Activated naive CD4-positive, alpha-beta T cell treated with anti-CD3 and anti-CD28 coated beads for 36 hours (primary cell): ENCODE results near the gene ADGRD2. TPM values are rescaled to one million over a fixed set of nuclear protein-coding genes. Genes with fewer than 3 reads are reported as not detected.

Experiments used
- CTCF ChIA-PET: fragments of 350-600 bp; sonication (Branson Sonifier 250); formaldehyde crosslinking; loops from one replicate; lab custom pipeline; 2021; ENCODE audit warnings: antibody characterized with exemption; lab: Charles Lee
- DNase-seq: peaks from one replicate; pipeline ENCODE4 v3.0.0-alpha.2; 2020
- H3K27ac Mint-ChIP-seq: one replicate; pipeline ENCODE4 v1.8.0; 2021; ENCODE audit warnings: mild to moderate bottlenecking, mixed read lengths
- H3K27me3 Mint-ChIP-seq: one replicate; pipeline ENCODE4 v1.8.0; 2021; ENCODE audit warnings: low read depth, mixed read lengths
- H3K36me3 Mint-ChIP-seq: one replicate; pipeline ENCODE4 v1.8.0; 2021; ENCODE audit warnings: low read depth, mixed read lengths
- H3K4me1 Mint-ChIP-seq: one replicate; pipeline ENCODE4 v1.8.0; 2021; ENCODE audit warnings: low read depth, mixed read lengths
- H3K4me3 Mint-ChIP-seq: one replicate; pipeline ENCODE4 v1.8.0; 2021; ENCODE audit warnings: mild to moderate bottlenecking, moderate library complexity, mixed read lengths
- H3K9me3 Mint-ChIP-seq: one replicate; pipeline ENCODE4 v1.8.0; 2021; ENCODE audit warnings: mixed read lengths
- intact Hi-C: fragments of 100-400 bp; cut with micrococcal nuclease; formaldehyde crosslinking; loops from one replicate; pipeline ENCODE4 v1.15.1; 2023
- total RNA-seq, 2 experiments: library from RNA; stranded (reverse); gene quantifications; one replicate each; pipeline ENCODE4 v1.2.3, GENCODE V29; 2021

Gene ADGRD2
- total RNA-seq, 2 experiments from 2014 or later = not detected

DNA sequence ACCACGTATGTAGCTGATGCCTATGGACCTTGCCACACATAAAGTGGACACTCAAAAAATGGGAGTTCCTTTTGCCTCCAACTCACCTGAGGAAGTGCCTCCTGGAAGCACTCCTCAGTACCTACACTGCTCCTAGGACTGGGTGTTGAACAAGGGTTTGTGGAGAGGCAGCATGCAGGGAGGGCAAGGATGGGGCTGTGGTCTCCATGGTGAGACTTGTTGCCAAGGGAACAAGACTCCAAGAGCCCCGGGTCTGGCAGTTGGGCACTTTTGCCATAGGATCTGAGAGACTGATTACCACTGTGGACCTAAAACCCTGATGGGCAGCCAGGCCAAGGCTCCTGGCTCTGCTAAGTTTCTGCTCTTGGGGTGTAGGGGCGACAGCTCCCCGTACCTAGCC is 63.9 kb downstream of the ADGRD2 start:
- CTCF ChIA-PET = interaction anchor here (1.2 to 1.4 kb wide), 2 partner anchors 14 to 23 kb away, joined by 3 to 5 read pairs; no protein-coding TSS in a partner anchor
- H3K36me3 Mint-ChIP-seq = no peaks in the 10 kb centered on the region
- peaks cover 4% of the 10 kb centered on the region for H3K4me1 Mint-ChIP-seq
- intact Hi-C loops = no loop called here
- DNase-seq = no peak
- H3K27me3 Mint-ChIP-seq = peaks cover 3% of the 10 kb centered on the region
- no peaks in the 10 kb centered on the region for H3K9me3 Mint-ChIP-seq
- no peak overlapping the region for H3K4me3 Mint-ChIP-seq
- no peak overlapping the region for H3K27ac Mint-ChIP-seq

DNA sequence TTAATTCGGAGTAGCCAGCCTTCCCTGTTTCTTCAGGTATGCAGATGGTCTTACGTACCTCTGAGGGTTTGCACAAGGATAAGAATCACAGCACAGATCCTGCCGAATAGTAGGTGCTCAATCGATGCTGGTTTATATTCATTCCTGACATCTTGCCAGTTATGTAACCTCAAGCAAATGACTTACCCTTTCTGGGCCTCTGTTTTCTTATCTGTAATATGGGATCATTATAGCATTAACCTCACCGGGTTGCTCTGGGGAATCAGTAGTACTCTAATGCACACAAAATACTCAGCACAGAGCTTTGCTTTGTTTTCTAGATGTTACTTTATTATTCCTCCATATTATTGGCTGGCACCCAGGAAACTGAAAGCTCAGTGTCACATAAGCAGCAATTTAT is 64.6 kb downstream of the ADGRD2 start:
- Mint-ChIP-seq H3K27me3 (peaks cover 3% of the 10 kb centered on the region), H3K4me3 (no peak overlapping the region), H3K36me3 (no peaks in the 10 kb centered on the region), H3K27ac (no peak overlapping the region), H3K9me3 (no peaks in the 10 kb centered on the region), H3K4me1 (peaks cover 4% of the 10 kb centered on the region)
- intact Hi-C loops = no loop called here
- CTCF ChIA-PET = interaction anchor here (1.4 kb wide), 1 partner anchor 22 kb away, joined by 5 read pairs; no protein-coding TSS in a partner anchor
- no peak for DNase-seq

DNA sequence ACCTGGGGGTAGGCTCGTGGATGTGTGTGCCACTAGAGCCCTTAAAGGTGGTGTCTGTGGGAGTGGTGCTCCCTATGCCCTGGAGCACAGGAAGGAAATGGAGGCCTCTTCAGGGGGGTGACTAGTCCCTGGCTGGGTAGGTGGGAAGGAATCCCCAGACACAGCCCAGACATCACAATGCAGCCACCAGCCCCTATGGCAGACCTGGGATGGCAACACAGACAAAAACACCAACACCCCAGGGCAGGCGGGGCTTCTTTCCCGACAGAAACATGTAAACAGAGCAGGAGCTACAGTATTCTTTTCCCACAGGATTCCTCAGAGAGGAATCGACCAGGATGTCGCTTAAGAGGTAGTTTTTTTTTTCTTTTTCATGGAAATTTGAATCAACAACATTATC is 67.3 kb downstream of the ADGRD2 start:
- peaks cover 4% of the 10 kb centered on the region for H3K27me3 Mint-ChIP-seq
- no peaks in the 10 kb centered on the region for H3K9me3 Mint-ChIP-seq
- no peak overlapping the region for H3K4me3 Mint-ChIP-seq
- intact Hi-C loops = no loop called here
- DNase-seq = no peak
- H3K4me1 Mint-ChIP-seq = no peaks in the 10 kb centered on the region
- H3K27ac Mint-ChIP-seq = no peak overlapping the region
- H3K36me3 Mint-ChIP-seq = no peaks in the 10 kb centered on the region
- CTCF ChIA-PET = no interaction called here

DNA sequence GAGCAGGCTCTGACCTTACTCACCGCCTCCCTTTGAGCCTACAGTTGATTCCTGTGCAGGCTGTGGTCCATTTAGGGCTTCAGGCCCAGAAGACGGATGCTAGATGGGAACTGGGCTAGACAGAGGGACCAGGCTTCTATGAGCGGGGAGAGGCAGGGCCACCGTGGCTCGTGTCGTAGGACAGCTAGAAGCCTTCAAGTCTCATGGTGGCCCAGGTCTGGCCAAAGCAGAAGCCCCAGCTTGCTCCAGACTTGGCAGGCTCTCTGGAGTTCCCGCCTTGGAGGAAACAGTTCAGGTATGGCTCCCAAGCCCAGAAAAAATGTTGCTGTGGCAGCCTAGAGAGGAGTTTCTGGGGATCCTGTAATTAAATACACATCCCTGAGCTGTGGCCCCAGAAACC is 67.9 kb downstream of the ADGRD2 start:
- Mint-ChIP-seq H3K4me1 (no peaks in the 10 kb centered on the region), H3K27ac (no peak overlapping the region), H3K27me3 (peaks cover 4% of the 10 kb centered on the region), H3K36me3 (no peaks in the 10 kb centered on the region), H3K4me3 (no peak overlapping the region), H3K9me3 (no peaks in the 10 kb centered on the region)
- CTCF ChIA-PET = no interaction called here
- no peak for DNase-seq
- intact Hi-C loops = no loop called here

DNA sequence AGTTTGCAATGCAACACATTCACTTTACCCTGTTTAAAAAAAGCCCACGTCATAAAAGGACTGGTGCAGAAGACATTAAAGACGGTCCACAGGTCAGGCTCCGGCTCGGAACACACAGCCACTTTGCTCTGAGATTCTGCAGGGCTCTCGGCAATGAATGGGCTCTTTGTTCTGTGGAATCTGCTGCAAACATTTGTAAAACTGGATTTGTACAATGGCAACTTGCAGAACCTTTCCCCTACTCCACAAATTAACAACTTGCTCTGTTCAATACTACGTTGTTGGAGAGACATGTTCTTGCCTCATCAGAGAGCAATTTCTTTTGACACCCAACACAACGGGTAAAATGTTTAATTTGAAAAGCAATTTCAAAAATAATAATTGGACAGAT is 70.0 kb downstream of the ADGRD2 start:
- H3K27ac Mint-ChIP-seq = no peak overlapping the region
- intact Hi-C loops = no loop called here
- peaks cover 3% of the 10 kb centered on the region for H3K27me3 Mint-ChIP-seq
- DNase-seq = no peak
- H3K4me3 Mint-ChIP-seq = no peak overlapping the region
- CTCF ChIA-PET = no interaction called here
- no peaks in the 10 kb centered on the region for H3K4me1 Mint-ChIP-seq
- H3K9me3 Mint-ChIP-seq = no peaks in the 10 kb centered on the region
- no peaks in the 10 kb centered on the region for H3K36me3 Mint-ChIP-seq

DNA sequence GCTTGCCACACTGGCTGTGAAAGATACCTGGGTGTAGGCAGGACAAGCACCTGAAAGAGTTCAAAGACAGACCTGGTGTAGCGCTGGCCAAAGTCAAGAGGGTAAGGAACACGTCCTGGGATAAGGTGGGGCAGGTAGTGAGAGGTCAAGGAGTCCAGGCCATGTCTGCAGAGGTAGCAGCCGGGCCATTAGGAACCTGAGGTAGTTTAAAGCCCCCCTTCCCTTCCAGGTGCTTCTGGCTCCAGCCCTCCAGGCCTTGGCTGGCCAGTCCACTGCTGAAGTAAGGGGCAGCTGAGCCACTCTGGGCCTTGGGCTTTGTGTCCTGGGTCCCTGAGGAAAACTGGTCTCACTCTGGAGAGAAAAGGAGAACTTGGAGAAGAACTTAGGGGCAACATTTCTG is 70.9 kb downstream of the ADGRD2 start:
- Mint-ChIP-seq H3K36me3 (no peaks in the 10 kb centered on the region), H3K9me3 (no peaks in the 10 kb centered on the region), H3K27ac (no peak overlapping the region), H3K4me3 (no peak overlapping the region), H3K27me3 (peaks cover 3% of the 10 kb centered on the region), H3K4me1 (no peaks in the 10 kb centered on the region)
- CTCF ChIA-PET = no interaction called here
- intact Hi-C loops = no loop called here
- DNase-seq = no peak

DNA sequence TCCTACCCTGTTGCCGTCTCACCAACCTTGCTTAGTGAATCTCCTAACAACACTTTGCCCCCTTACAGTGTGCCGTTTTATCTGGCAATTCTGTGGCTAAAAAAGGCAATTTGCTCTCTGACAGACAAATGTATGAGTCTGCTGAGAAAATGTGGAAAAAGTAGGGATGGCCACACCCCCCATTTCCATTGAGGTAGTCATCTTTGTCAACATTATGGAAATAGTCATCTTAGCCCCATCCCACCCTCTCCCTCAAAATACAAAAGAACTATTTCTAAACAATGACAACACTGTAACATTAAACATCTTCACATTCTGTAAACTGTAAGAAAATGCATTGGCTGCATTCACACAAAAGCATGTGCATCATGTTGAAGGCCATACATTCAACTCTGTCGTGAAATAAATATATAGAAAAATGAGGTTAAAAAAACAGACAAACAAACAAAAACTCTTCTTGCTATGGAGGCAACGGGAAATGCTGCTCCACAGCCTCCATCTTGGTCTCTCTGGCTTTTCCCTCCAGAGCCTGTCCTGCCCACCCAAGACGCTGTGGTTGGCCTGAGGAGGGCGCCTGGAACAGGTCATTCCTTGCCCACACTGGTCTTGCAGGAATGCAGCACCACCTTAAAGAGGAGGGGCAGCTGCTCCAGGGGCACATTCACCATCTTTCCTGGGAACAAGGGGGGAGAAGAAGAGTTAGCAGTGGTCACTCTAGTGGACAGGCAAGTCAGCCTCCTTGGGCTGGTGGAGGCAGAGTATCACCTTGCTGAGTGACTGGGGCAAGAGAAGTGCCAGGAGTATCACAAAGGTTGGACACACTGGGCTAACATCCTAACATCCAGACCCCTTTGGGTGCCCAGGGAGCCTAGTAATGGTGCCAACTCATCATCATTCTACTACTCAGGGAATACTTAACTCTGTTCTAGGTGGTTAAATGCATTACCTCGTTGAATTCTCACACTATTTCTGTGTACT is 72.2 kb downstream of the ADGRD2 start:
- H3K36me3 Mint-ChIP-seq = no peaks in the 10 kb centered on the region
- intact Hi-C loops = no loop called here
- no peaks in the 10 kb centered on the region for H3K9me3 Mint-ChIP-seq
- DNase-seq = no peak
- H3K27me3 Mint-ChIP-seq = peaks cover 3% of the 10 kb centered on the region
- no peaks in the 10 kb centered on the region for H3K4me1 Mint-ChIP-seq
- no peak overlapping the region for H3K4me3 Mint-ChIP-seq
- CTCF ChIA-PET = no interaction called here
- no peak overlapping the region for H3K27ac Mint-ChIP-seq

DNA sequence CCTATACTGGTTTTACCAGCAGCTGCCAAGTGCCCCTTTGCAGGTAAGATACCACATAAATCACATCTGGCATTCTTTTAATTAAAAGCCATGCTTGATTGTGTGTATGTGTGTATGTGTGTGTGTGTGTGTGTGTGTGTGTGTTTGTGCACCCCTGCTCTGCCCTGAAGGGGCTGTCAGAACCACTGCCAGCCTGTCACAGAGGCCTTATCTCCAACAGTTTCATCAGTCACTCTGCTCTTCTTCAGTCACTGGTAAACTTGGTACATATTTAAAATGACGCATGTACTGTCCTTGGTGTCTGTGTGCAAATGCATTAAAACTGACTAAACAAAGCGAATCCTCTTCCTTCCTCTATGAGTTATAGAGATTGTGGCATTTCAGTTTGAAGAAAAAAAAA is 75.9 kb downstream of the ADGRD2 start:
- CTCF ChIA-PET = interaction anchor here (1.2 kb wide), 1 partner anchor 11 kb away, joined by 3 read pairs; no protein-coding TSS in a partner anchor
- Mint-ChIP-seq H3K27ac (no peak overlapping the region), H3K4me1 (no peaks in the 10 kb centered on the region)

DNA sequence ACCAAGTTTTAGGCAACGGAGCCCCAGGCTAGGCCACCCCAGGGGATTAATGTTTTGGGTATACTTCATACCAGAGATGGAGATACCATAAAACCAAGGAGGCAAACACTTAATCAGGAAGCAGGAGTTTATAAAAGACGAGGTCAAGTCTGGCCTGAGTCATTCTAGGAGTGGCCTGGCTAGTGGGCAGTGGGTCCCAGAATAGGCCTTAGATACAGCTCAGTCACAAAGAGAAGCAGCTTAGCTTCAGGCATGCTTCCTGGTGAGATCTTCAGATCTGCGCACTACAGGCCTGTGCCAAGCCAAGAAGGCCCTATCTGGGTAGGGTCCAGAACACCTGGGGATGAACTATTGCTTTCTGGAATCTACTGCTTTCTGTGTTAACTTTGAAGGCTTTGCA is 77.5 kb downstream of the ADGRD2 start:
- Mint-ChIP-seq H3K4me3 (no peak overlapping the region), H3K9me3 (no peaks in the 10 kb centered on the region), H3K4me1 (no peaks in the 10 kb centered on the region), H3K36me3 (no peaks in the 10 kb centered on the region), H3K27ac (no peak overlapping the region), H3K27me3 (no peaks in the 10 kb centered on the region)
- intact Hi-C loops = no loop called here
- CTCF ChIA-PET = interaction anchor here (1.1 kb wide), 1 partner anchor 8 kb away, joined by 11 read pairs; no protein-coding TSS in a partner anchor
- DNase-seq = no peak

More for the DNA sequence above, 75.9 kb downstream of the ADGRD2 start:
- intact Hi-C loops = no loop called here
- Mint-ChIP-seq H3K27me3 (peaks cover 3% of the 10 kb centered on the region), H3K4me3 (no peak overlapping the region), H3K9me3 (no peaks in the 10 kb centered on the region), H3K36me3 (no peaks in the 10 kb centered on the region)
- DNase-seq = no peak

Other genes starting within 250 kb of the ADGRD2 start
- 1 to 10 TPM in 1 of 2 experiments, under 1 TPM in 1; 0.89 to 1.5 TPM for gene NEK6, start 192.5 kb upstream of the ADGRD2 start, total RNA-seq
- gene PSMB7, start 35.0 kb upstream of the ADGRD2 start, total RNA-seq = 100 to 1,000 TPM; 161 to 167 TPM
- not detected for gene NR5A1, start 56.9 kb downstream of the ADGRD2 start, total RNA-seq